ENCODE results near the gene SND1. TPM values are rescaled to one million over a fixed set of nuclear protein-coding genes. Genes with fewer than 3 reads are reported as not detected.

The SND1 gene
- total RNA-seq, 6 experiments from 2014 or later = 77.5 to 150 (median 126) TPM

DNA sequence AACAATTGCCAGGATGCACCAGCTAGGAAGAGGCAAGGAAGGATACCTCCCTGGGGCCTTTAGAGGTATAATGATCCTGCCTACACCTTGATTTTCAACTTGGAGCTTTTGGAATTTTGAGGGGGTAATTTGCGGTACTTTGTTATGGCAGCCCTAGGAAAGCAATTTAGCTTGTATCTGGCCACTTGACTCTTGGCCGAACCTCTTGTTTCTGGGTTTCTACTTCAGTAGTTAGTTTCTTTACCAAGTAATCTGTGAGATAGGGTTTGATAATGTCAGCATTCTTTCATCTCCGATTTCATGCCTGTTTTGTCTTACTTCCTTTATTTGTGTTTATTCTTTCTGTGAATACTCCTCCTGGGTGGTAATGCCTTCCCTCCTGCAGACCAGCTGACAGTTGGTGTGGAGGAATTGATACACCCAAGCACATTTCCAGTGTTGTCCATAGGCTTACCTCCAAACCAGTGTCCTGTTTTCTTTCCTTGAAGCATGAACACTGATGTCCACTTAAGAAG lies 163.7 kb downstream of the SND1 start:
- TF ChIP-seq POLR2A (IDR thresholded peaks at IDR 0.05) = no peak
- TF ChIP-seq, protein P1, sequence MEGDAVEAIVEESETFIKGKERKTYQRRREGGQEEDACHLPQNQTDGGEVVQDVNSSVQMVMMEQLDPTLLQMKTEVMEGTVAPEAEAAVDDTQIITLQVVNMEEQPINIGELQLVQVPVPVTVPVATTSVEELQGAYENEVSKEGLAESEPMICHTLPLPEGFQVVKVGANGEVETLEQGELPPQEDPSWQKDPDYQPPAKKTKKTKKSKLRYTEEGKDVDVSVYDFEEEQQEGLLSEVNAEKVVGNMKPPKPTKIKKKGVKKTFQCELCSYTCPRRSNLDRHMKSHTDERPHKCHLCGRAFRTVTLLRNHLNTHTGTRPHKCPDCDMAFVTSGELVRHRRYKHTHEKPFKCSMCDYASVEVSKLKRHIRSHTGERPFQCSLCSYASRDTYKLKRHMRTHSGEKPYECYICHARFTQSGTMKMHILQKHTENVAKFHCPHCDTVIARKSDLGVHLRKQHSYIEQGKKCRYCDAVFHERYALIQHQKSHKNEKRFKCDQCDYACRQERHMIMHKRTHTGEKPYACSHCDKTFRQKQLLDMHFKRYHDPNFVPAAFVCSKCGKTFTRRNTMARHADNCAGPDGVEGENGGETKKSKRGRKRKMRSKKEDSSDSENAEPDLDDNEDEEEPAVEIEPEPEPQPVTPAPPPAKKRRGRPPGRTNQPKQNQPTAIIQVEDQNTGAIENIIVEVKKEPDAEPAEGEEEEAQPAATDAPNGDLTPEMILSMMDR (IDR thresholded peaks at IDR 0.05) = no peak
- no peaks in the 10 kb centered on the region for H3K27me3 ChIP-seq
- no peak for DNase-seq
- intact Hi-C loops (cut with DNase I) = no loop called here
- no peak overlapping the region for H3K27ac ChIP-seq
- no peaks in the 10 kb centered on the region for H3K36me3 ChIP-seq
- H3K9me3 ChIP-seq = no peaks in the 10 kb centered on the region
- 60% methylated on average over 1 of the region's 3 CpGs for whole genome bisulfite sequencing (ENCODE audit: insufficient coverage, low coverage, low lambda C conversion rate, missing lambda C conversion rate)
- ATAC-seq = no peak
- no peak overlapping the region for H3K4me3 ChIP-seq
- no peaks in the 10 kb centered on the region for H3K4me1 ChIP-seq

DNA sequence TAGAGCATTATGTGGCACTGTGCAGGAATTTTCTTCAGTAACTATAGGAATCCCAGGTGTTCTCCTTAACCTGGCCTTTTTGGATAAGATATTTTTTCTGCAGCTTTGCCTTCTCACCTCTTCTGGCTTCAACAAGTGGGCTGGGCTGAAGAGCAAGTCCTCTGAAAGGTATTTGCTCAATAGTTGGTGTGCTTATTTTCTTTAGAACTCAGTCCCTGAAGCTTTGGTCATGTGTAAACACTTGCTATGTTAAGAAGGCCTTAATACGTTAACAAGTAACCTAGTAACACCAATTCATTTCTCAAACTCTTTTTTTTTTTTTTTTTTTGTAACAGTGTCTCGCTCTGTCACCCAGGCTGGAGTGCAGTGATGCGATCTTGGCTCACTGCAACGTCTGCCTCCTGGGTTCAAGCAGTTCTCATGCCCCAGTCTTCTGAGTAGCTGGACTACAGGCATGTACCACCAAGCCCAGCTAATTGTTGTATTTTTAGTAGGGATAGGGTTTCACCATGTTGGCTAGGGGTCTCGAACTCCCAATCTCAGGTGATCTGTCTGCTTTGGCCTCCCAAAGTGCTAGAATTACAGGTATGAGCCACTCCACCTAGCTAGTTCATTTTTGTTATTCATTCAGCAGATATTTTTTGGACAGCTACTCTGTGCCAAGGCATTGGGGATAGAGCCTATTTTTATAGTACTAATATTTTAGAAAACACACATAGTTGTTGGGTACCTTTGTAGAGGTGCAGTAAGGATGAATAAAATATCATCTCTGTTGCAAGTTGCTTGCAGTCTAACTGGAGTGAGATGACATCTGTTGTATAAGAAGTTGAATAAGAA lies 164.6 kb downstream of the SND1 start:
- H3K27me3 ChIP-seq = no peaks in the 10 kb centered on the region
- no peak overlapping the region for H3K4me3 ChIP-seq
- TF ChIP-seq POLR2A (IDR thresholded peaks at IDR 0.05) = no peak
- TF ChIP-seq, protein P1 (IDR thresholded peaks at IDR 0.05) = no peak
- no peaks in the 10 kb centered on the region for H3K36me3 ChIP-seq
- DNase-seq (no peak), ATAC-seq (peak in 1 of 4 donors; percentile 39)
- H3K9me3 ChIP-seq = no peaks in the 10 kb centered on the region
- no peaks in the 10 kb centered on the region for H3K4me1 ChIP-seq
- WGBS (ENCODE audit: insufficient coverage, low coverage, low lambda C conversion rate, missing lambda C conversion rate) = 84% methylated on average over 3 of the region's 5 CpGs
- H3K27ac ChIP-seq = no peak overlapping the region
- intact Hi-C loops (cut with DNase I) = no loop called here

DNA sequence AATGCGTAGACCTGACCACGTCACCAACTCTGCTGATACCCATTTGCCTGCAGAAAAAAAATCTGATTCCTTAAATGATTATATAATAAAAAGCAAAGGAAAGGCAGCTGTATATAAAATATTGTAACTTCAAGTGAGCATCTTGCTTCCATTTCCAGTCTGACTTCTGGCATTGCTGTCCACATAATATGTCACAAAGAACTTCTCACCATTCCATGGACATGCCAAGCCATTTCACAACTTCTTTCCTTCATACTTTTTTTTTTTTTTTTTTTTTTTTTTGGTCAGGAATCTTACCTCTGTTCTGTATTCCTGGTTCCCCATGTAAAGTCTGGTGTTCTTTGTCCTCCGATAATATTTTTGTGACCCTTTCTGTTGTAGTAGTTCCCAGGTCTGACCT lies 165.5 kb downstream of the SND1 start:
- Histone ChIP-seq H3K9me3 (no peaks in the 10 kb centered on the region), H3K36me3 (no peaks in the 10 kb centered on the region), H3K4me1 (peaks cover 0 to 5% (median 0%) of the 10 kb centered on the region in 4 donors), H3K27ac (no peak overlapping the region), H3K27me3 (no peaks in the 10 kb centered on the region), H3K4me3 (no peak overlapping the region)
- 100% methylated on average over 3 of the region's 3 CpGs for WGBS (ENCODE audit: insufficient coverage, low coverage, low lambda C conversion rate, missing lambda C conversion rate)
- ATAC-seq (no peak), DNase-seq (no peak)
- intact Hi-C loops (cut with DNase I) = no loop called here
- TF ChIP-seq, protein P1 (IDR thresholded peaks at IDR 0.05) = no peak
- TF ChIP-seq POLR2A (IDR thresholded peaks at IDR 0.05) = no peak

DNA sequence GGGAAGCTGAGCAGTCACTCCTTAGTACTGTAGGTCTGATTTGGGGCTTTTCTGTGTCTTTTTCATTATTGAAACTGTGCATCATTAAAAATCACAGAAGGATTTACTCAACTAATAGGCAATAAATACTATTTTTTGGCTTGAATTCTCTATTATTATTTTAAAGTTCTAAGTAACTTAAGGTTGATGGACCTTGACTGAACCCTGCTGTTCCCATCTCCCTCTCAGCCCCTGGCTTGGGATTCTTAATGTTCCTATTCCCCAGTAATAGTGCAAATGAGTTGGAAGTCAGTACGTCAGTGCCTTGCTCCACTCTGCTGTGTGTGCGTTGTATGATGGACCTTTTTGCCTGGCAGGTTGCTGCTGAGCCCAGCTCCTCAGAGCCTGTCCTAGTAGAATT lies 166.3 kb downstream of the SND1 start:
- no peak for ATAC-seq
- H3K4me1 ChIP-seq = peaks cover 0 to 12% (median 0%) of the 10 kb centered on the region in 4 donors
- DNase-seq = no peak
- WGBS (ENCODE audit: insufficient coverage, low coverage, low lambda C conversion rate, missing lambda C conversion rate) = 94% methylated on average over 2 of the region's 2 CpGs
- no peaks in the 10 kb centered on the region for H3K36me3 ChIP-seq
- H3K27me3 ChIP-seq = no peaks in the 10 kb centered on the region
- H3K9me3 ChIP-seq = no peaks in the 10 kb centered on the region
- TF ChIP-seq, protein P1 (IDR thresholded peaks at IDR 0.05) = no peak
- TF ChIP-seq POLR2A (IDR thresholded peaks at IDR 0.05) = no peak
- H3K27ac ChIP-seq = no peak overlapping the region
- intact Hi-C loops (cut with DNase I) = no loop called here
- no peak overlapping the region for H3K4me3 ChIP-seq

All from right lobe of liver (tissue), 6 donors.